Activated CD4-positive, alpha-beta T cell treated with anti-CD3 and anti-CD28 coated beads, Interleukin-2, amount 50 U/mL, for 48 hours (primary cell): ENCODE measurements around the gene SCCPDH.
"Not testable (repeated sequence)": the region's sequence is repeated elsewhere in the genome, so short reads cannot be mapped to it uniquely, and the experiment has no call there.

Experiments used
- DNase-seq, 2 experiments: peaks; one replicate each; pipeline ENCODE4 v3.0.0-alpha.2; 2020

Gene SCCPDH

DNA sequence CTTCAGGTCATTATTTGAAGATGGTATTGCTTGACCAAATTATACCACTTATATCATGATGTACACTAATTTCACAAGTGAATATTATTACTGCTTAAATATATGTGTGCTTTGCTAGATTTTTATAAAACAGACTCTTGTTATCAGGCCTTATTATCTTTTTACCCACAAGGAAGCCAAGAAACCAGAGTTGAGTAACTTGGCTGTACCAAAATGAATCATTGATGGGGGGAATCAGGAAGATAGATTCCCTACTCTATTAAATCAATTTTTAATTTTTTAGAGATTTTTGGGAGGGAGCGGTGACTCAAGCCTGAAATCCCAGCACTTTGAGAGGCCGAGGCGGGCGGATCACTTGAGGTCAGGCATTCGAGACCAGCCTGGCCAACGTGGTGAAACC is 16.0 kb upstream of the SCCPDH start:
- no peak for DNase-seq

DNA sequence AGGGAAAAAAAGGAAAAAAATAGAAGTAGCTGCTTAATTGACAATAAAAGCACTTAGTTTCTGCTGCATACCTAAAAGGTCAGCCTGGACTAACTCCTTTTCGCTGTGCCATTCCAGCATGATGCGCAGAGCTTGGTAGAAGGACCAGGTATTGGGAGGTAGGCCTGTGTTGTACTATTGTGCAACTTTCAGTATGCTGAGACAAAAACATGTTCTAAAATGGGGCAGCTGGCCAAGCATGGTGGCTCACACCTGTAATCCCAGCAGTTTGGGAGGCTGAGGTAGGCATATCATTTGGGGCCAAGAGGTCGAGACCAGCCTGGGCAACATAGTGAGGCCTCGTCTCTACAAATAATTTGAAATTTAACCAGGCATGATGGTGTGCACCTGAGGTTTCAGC is 15.0 kb upstream of the SCCPDH start:
- DNase-seq: no peak

DNA sequence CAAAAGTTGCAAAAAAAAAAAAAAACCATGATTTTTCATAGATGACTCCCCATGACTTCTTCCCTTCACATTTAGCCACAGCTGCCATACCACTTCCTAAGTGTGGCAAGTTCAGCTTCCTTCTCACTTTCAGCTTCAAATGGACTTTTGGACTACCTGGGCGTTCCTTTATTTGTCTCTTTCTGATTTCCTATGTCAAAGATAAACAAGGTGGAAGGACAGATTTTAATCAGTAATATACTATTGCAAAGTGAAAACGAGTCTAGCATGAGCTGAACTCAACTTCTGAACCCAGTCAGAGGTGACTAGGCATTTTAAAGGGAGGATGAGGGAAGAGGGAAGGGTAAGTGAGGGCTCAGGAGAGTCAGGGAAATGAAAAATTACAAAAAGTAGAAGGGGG is 14.4 kb upstream of the SCCPDH start:
- DNase-seq: no peak

DNA sequence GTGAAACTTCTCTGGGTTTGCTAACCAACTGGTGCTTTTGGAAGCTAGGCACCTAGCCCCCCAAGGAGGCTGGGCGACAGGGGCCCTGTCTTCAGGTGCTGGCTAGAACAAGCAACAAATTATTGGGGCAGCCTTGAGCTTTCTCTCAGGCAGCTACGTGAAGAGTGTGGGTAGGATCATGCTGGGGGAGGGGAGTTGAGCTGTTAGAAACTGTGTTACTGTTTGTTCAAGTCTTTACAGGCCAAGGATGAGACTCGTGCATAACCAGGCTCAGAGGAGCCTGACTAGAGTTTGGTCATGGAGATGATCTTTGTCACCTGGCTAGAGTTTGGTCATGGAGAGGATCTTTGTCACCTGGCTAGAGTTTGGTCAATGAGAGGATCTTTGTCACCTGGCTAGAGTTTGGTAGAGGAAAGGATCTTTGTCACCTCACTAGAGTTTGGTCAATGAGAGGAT is 12.6 kb upstream of the SCCPDH start:
- DNase-seq: no peak

DNA sequence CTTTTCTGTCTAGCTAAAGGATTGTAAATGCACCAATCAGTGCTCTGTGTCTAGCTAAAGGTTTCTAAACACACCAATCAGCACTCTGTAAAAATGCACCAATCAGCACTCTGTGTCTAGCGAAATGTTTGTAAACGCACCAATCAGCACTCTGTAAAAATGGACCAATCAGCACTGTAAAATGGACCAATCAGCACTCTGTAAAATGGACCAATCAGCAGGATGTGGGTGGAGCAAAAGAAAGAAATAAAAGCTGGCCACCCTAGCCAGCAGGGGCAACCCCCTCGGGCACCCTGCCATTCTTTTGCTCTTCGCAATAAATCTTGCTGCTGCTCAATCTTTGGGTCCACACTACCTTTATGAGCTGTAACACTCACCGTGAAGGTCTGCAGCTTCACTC is 11.8 kb upstream of the SCCPDH start:
- DNase-seq: not testable (repeated sequence)

DNA sequence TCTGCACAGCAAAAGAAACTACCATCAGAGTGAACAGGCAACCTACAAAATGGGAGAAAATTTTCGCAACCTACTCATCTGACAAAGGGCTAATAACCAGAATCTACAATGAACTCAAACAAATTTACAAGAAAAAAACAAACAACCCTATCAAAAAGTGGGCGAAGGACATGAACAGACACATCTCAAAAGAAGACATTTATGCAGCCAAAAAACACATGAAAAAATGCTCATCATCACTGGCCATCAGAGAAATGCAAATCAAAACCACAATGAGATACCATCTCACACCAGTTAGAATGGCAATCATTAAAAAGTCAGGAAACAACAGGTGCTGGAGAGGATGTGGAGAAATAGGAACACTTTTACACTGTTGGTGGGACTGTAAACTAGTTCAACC is 4.8 kb upstream of the SCCPDH start:
- not testable (repeated sequence) for DNase-seq

DNA sequence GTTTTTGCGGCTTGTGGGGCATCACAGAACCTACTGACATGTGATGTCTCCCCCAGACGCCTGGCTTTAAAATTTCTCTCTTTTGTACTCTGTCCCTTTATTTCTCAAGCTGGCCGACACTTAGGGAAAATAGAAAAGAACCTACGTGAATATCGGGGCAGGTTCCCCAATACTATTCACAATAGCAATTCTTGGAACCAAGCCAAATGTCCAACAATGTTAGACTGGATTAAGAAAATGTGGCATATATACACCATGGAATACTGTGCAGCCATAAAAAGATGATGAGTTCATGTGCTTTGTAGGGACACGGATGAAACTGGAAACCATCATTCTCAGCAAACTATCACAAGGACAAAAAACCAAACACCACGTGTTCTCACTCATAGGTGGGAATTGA is 3.4 kb upstream of the SCCPDH start:
- DNase-seq: not testable (repeated sequence)

DNA sequence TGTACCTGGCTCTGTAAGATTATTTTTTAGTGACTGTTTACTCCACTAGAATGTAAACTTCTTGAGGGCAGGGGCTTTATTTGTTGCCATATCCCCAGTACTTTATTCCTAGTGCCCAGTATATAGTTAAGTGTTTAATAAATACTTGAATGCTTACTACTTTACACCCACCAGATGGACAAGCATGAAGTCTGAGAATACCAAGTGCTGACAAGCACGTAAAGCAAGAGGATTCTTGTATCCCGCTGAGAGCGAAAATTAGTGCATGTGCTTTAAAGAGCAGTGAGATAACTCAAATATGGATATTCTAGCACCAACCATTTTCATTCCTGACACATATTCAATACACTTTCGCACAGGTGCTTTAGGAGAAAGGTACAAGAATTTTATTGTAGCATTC is 1.5 kb upstream of the SCCPDH start:
- DNase-seq: no peak

DNA sequence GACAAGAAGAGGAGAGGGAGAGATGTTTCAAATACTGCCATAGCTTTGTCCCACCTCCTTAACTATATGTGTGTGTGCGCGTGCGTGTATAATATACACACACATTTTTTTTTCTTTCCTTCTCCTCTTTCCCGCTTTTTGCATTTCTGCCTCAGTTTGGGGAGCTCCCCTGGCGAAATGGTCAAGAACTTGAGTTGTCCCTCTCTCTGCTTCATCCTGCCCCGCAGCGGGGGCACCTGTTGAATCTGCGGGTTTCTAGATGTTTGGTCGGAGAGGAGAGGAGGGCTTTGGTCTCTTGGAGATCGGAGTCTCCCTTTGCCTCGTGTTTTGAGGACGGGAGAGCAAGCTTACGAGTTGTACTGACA is 504 bp downstream of the SCCPDH start:
- peak in 1 of 2 experiments; percentile 9 for DNase-seq

DNA sequence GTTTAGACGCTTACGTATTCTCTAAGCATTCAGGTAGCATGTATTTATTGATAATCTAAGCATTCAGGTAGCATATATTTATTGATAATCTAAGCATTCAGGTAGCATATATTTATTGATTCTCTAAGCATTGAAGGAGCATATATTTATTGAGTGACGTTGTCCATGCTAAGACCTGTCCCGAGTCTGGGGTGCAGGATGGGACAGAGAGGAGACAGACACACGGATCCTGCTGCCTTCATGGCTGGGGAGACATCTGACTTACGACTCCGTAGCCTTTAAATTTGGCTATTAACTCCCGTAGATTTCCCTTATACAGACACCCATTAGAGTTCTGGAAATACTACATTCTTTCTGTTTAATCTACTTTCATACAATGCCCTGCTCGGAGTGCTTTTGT is 982 bp downstream of the SCCPDH start:
- no peak for DNase-seq

DNA sequence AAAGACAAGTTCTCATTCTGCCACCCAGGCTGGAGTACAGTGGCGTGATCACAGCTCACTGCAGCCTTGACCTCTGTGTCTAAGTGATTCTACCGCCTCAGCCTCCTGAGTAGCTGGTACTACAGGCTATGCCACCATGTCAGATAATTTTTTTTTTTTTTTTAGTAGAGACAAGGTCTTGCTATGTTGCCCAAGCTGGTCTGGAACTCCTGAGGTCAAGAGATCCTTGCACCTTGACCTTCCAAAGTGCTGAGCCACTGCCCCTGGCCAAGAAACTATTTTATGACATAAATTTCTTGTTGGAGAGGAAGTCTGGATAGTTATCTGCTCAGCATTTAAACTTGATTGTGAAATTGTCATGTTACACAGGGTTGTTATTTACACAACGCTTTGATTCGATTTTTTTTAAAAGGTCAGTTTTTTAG is 2.1 kb downstream of the SCCPDH start:
- DNase-seq: no peak

DNA sequence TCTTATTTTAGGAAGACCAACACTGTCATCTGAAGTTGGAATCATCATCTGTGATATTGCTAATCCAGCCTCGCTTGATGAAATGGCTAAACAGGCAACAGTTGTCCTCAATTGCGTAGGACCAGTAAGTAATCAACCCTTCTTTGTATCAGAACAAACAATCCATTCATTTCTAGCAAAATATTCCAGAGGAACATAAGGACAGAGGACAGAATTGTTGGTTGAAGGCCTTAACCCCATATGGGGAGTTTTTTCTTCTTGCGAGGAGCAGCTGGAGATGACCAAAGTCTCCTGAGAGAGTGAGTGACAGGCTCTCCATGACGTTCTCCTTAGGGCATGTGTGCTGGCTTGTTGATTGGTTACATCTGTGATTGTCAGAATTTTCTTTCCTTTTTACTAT is 2.7 kb downstream of the SCCPDH start:
- no peak for DNase-seq

DNA sequence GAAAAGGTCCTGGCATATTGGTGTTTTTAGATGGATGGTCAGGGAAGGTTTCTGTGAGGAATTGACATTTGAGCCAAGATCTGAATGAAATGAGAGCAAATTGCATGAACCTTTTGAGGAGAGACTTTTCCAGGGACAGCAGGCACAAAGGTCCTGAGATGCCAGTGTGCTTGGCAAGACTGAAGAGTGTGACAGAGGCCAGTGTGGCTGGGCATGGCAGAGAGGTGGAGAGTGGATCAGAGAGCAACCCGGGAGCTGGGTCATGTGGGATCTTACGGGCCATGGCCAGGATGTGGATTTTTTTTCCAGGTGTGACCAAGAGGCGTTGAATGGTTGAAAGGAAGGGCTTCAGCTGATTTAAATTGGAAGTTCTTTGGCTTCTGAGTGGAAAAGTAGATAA is 3.4 kb downstream of the SCCPDH start:
- DNase-seq: no peak

DNA sequence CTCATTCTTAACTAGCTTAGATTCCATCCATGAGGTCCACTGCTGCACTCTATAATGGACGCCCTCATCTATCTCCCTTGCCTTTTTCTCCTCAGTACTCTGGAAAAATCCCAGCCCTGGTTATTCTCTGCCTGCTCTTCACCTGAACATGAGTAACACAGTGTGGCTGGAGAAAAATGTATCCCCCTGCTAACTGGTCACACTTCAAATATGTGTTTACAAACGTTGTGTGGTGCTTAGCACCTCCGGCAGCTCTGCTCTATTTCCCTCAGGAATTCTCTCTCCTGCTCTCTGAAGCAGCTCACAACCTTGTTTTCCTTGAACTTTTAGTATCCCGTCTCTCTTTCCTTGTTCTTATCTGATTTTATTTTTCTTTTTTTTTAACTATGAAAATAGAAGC is 4.1 kb downstream of the SCCPDH start:
- DNase-seq: no peak

DNA sequence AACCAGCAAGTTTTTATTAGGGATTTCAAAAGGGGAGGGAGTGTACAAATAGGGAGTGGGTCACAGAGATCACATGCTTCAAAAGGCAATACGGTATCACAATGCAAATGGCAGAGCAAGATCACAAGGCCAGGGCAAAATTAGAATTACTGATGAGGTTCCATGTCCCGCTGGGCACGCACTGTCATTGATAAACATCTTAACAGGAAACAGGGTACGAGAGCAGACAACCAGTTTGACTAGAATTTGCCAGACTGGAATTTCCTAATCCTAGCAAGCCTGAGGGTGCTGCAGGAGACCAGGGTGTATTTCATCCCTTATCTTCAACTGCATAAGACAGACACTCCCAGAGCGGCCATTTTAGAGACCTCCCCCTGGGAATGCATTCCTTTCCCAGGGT is 4.8 kb downstream of the SCCPDH start:
- DNase-seq: not testable (repeated sequence)

DNA sequence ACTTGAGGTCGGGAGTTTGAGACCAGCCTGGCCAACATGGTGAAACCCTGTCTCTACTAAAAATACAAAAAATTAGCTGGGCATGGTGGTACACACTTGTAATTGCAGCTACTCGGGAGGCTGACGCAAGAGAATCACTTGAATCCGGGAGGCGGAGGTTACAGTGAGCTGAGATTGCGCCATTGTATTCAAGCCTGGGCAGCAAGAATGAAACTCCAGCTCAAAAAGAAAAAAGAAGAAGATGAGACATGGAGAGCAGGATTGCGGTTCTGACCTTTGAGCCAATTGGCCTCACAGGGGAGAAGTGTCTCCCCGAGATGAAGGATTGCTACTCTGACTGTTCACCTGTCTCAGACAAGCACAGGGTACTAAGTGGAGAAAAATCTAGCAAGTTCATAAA is 6.6 kb downstream of the SCCPDH start:
- no peak for DNase-seq

DNA sequence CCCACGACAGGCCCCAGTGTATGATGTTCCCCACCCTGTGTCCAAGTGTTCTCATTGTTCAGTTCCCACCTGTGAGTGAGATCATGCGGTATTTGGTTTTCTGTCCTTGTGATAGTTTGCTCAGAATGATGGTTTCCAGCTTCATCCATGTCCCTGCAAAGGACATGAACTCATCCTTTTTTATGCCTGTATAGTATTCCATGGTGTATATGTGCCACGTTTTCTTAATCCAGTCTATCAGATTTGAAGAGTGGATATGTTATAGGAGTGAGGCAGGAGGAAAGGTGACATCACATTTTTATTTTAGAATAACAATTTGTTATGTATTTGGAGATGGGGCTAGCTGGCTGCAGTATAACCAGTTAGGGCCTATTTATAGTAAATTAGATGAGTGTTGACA is 7.7 kb downstream of the SCCPDH start:
- DNase-seq: not testable (repeated sequence)

DNA sequence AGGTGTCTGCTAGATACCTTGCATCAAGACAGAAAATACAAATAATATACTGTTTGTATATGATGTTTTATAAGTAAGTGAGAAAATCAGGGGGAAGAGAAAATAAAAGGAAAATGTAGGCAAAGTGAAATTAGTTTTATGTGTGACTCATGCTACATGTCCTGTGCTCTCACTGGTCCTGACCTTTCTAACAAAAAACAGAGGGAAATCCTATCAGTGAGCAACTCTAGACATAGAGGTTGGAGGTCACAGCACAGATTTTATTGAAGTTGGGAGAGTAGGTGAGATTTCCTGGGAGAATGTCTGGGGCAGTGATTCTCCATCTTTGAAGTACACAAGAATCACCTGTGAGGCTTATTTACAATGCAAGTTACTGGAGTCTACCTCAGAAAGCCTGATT is 9.5 kb downstream of the SCCPDH start:
- no peak for DNase-seq

DNA sequence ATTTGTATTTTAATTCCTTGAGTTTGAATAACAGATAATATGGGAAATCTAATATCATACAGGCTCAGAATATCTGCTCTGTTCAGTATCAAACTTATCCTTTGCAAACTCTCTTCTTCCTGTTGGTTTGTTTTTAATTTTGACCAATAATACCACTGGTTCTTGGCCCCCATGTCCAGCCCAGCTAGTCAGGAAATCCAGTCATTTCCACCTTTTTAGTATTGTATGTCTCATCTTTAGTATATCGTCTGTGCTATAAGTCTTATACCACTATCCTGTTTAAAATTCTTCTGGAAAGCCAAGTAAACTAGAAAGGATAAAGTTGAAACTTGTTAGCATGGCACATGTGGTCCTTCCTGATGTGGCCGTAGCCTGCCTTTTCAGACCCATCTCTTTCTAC is 10.7 kb downstream of the SCCPDH start:
- DNase-seq: no peak

DNA sequence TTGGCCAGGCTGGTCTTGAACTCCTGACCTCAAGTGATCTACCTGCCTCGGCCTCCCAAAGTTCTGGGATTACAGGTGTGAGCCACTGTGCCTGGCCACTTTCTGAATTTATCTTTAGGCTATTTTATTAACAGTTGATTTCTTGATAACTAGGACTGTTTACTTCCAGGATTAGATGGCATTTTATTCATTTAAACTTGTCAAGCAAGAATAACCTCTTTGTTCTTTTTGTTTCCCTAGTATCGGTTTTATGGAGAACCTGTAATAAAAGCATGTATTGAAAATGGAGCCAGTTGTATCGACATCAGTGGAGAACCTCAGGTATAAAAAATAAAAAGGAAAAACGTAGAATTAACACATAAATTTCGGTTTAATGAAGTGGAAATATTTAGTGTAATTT is 11.5 kb downstream of the SCCPDH start:
- no peak for DNase-seq

DNA sequence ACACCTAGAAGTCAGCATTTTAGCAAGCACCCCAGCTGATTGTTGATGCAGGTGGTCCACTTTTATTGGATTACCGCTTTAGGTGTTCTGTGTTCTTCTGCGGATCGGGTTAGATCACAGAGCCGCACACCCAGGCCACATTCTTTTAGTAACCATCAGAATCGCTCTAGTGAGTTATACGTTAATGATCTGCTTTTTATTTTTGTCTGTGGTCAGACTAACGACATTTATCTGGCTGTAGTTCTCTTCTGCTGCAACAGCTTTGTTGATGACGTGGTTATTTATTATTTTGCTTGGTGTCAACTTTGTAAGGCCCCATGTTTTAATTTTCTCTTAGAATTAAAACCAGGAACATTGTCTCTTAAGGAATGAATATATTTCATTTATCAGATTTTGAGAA is 18.2 kb downstream of the SCCPDH start:
- no peak for DNase-seq

DNA sequence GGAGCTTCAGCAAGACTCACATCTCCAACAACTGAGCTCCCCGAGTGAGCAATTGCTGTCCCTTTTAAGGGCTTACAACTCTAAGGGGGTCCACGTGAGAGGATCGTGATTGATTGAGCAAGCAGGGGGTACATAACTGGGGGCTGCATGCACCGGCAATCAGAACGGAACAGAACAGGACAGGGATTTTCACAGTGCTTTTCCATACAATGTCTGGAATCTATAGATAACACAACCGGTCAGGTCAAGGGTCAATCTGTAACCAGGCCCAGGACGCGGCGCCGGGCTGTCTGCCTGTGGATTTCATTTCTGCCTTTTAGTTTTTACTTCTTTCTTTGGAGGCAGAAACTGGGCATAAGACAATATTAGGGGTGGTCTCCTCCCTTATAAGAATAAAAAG is 21.9 kb downstream of the SCCPDH start:
- not testable (repeated sequence) for DNase-seq

DNA sequence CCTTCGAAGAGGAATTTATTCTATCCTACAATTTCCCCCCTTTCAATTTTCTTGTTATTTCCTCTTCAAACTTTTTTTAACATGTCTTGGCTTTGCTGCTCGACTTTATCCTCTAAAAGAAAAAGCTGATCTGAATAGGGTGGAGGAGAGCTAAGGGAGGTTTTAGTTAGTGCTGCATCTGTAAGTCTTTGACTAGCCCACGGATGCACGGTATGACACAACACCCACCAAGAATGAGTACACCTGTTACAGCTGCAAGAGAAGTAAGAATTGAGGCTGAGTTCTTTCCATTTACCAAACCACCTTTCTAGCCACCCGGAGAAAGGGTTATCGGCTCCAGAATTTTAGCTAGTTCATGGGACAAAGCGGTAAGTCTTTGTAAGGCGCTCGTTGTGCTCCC is 23.8 kb downstream of the SCCPDH start:
- DNase-seq: no peak

DNA sequence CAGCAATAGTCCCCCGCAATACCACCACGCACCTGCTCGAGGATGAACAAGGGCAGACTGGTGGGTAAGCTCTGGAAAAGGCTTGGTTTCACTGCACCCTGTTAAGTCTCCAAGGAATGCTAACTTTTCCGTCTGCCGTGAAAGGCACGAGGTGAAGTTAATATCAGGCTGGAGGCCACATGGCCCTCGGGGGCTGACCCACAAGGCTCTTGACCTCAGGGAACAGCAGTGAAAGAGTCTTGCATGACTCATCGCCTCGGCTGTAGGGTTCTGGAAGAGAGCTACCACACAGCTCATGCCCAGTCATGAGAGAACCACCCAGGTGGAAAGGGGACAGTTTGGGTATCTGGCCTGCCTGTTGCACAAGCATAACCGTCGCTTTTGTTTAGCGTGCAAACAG is 24.7 kb downstream of the SCCPDH start:
- DNase-seq: no peak

DNA sequence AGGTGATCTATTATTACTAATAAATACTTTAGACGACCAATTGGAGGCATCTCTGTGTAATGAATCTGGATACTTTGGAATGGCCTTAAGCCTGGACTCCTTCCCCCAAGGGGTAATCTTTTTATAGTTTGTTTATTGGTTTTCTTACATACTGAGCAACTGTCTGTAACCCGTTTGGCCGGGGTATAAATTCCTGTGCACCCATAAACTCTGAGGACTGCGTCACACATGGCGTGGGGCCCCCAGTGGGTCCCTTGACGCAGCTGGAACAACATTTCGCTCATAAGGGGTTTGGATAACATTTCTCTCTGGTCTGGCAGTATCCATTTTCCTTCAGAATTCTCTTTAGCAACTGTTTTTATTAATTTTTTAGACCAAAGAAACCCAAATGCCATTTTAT is 26.5 kb downstream of the SCCPDH start:
- DNase-seq: no peak
